Measurements from ENCODE around the gene FTSJ3. TPM values are rescaled to one million over a fixed set of nuclear protein-coding genes. Genes with fewer than 3 reads are reported as not detected.
A peak's percentile ranks its signal among the peaks of the same experiment; 100 is the strongest.
"Not testable (repeated sequence)": the region's sequence is repeated elsewhere in the genome, so short reads cannot be mapped to it uniquely, and the experiment has no call there.

The FTSJ3 gene
- total RNA-seq: 10 to 100 TPM; 49.2 to 55.0 TPM

- Mint-ChIP-seq H3K9me3 (no peaks in the 10 kb centered on the region), H3K27me3 (no peaks in the 10 kb centered on the region), H3K36me3 (ENCODE audit: low read depth) (peaks cover 73% of the 10 kb centered on the region), H3K4me3 (peak within 1 kb of the TSS; percentile 95), H3K27ac (peak within 1 kb of the TSS; percentile 98), H3K4me1 (peaks cover 72% of the 10 kb centered on the region)
- CTCF ChIA-PET: interaction anchor here (0.6 to 2.5 kb wide), 8 partner anchors 11 to 278 kb away, joined by 3 to 7 read pairs (median 3); partner anchors contain the start of gene CCDC47
- DNase-seq: peak; percentile 97
- POLR2A ChIA-PET: interaction anchor here (0.8 to 1.4 kb wide), 3 partner anchors 12 to 23 kb away, joined by 3 to 4 read pairs (median 4); no protein-coding TSS in a partner anchor
Observed at GRCh38 chr17:63827002-63827800, at the start of gene FTSJ3, which contains the start of gene PSMC5. FTSJ3 (minus strand) TSS chr17:63827663; CDS start chr17:63826902, 761 bp downstream. PSMC5 (plus strand) TSS chr17:63827431; CDS start chr17:63827491, 60 bp downstream.

- POLR2A ChIA-PET: not testable (repeated sequence)
Observed at GRCh38 chr17:63874693-63875092, 47.2 kb upstream of the FTSJ3 start.

GRCh38 chr17:63874061-63874626, 46.7 kb upstream of the FTSJ3 start:
- H3K36me3 Mint-ChIP-seq (ENCODE audit: low read depth); H3K9me3 Mint-ChIP-seq; H3K4me3 Mint-ChIP-seq; POLR2A ChIA-PET; DNase-seq; H3K4me1 Mint-ChIP-seq; CTCF ChIA-PET; H3K27ac Mint-ChIP-seq: not testable (repeated sequence)
- H3K27me3 Mint-ChIP-seq: peaks cover 13% of the 10 kb centered on the region

More at GRCh38 chr17:63874693-63875092, 47.2 kb upstream of the FTSJ3 start:
- H3K36me3 Mint-ChIP-seq (ENCODE audit: low read depth); H3K27ac Mint-ChIP-seq; H3K9me3 Mint-ChIP-seq; CTCF ChIA-PET; H3K4me1 Mint-ChIP-seq; DNase-seq; H3K4me3 Mint-ChIP-seq: not testable (repeated sequence)
- peaks cover 16% of the 10 kb centered on the region for H3K27me3 Mint-ChIP-seq

GRCh38 chr17:63873577-63873976, 46.1 kb upstream of the FTSJ3 start, which contains the start of gene CSH2:
CSH2 (minus strand) TSS chr17:63873677; CDS start chr17:63873614, 63 bp downstream.
- H3K9me3 Mint-ChIP-seq; H3K4me3 Mint-ChIP-seq; H3K36me3 Mint-ChIP-seq (ENCODE audit: low read depth); POLR2A ChIA-PET; CTCF ChIA-PET; H3K4me1 Mint-ChIP-seq; H3K27ac Mint-ChIP-seq; DNase-seq: not testable (repeated sequence)
- H3K27me3 Mint-ChIP-seq: peaks cover 13% of the 10 kb centered on the region

DNA sequence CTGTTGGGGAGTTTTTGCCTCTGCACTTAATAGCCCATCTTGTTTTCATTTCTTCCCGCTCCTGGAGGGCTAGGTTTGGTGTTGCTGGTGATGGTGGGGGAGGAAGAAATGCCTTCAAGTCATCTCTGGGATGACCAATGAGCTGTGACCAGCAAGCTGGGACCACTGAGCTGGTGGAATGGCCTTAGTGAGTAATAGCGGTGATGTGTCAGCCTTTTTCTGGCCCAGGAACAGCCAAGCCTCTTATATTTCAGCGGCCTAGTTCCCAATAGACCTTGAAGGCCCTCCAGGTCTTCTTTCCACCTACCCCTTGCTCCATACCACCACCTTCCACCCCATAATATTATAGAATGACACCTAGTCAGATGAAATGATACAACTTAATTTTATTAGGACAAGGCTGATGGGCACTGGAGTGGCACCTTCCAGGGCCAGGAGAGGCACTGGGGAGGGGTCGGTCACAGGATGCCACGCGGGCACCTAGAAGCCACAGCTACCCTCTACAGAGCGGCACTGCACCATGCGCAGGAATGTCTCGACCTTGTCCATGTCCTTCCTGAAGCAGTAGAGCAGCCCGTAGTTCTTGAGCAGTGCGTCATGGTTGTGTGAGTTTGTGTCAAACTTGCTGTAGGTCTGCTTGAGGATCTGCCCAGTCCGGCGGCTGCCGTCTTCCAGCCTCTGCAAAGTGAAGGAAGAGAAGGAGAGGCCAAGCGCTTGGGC, 44.3 kb upstream of the FTSJ3 start:
- DNase-seq; H3K9me3 Mint-ChIP-seq; CTCF ChIA-PET; POLR2A ChIA-PET; H3K36me3 Mint-ChIP-seq (ENCODE audit: low read depth); H3K27ac Mint-ChIP-seq; H3K4me3 Mint-ChIP-seq; H3K4me1 Mint-ChIP-seq: not testable (repeated sequence)
- peaks cover 13% of the 10 kb centered on the region for H3K27me3 Mint-ChIP-seq

GRCh38 chr17:63870292-63870665, 42.8 kb upstream of the FTSJ3 start:
- CTCF ChIA-PET, H3K4me1 Mint-ChIP-seq: not testable (repeated sequence)

DNA sequence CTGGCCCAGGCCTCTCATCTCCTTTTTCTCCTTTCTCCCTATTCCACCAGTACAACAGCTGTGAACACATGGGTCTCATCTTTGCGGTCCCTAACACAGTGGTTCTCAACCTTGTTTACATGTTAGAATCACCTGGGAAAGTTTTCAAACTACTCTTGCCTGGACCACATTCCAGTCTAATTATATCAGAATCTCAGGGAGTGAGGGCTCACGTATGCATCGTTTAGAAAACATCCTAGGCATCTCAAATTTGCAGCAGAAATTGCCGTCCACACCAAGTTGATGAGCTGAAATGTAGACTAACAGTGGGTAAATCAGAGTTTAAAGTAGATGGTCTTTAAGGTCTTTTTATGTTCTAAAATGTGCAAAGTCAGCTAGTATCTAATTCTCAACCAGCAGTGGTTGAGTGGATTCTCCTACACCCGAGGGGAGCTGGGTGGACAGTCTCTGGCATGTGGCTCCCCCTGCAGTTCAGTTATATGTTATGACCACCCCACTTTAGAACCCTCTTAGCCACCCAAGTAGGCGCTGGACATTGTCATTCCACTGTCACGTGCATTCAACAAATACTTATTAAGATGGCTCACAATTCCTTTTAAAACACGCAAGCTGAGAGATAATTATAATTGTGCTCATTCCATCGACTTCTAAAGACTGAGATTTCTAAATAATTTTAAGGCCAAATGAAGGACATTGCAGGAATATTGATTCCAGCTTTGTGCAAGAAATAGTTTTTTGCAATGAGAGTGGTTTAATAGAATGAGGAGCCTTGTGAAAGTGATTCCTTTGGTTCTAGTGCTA, 42.2 kb upstream of the FTSJ3 start:
- H3K9me3 Mint-ChIP-seq; H3K4me3 Mint-ChIP-seq; CTCF ChIA-PET; H3K27ac Mint-ChIP-seq; POLR2A ChIA-PET; DNase-seq; H3K4me1 Mint-ChIP-seq; H3K36me3 Mint-ChIP-seq (ENCODE audit: low read depth): not testable (repeated sequence)
- H3K27me3 Mint-ChIP-seq: peaks cover 15% of the 10 kb centered on the region

More at GRCh38 chr17:63870292-63870665, 42.8 kb upstream of the FTSJ3 start:
- POLR2A ChIA-PET; H3K36me3 Mint-ChIP-seq (ENCODE audit: low read depth); H3K27ac Mint-ChIP-seq; H3K9me3 Mint-ChIP-seq; DNase-seq; H3K4me3 Mint-ChIP-seq: not testable (repeated sequence)
- H3K27me3 Mint-ChIP-seq: peaks cover 15% of the 10 kb centered on the region

DNA sequence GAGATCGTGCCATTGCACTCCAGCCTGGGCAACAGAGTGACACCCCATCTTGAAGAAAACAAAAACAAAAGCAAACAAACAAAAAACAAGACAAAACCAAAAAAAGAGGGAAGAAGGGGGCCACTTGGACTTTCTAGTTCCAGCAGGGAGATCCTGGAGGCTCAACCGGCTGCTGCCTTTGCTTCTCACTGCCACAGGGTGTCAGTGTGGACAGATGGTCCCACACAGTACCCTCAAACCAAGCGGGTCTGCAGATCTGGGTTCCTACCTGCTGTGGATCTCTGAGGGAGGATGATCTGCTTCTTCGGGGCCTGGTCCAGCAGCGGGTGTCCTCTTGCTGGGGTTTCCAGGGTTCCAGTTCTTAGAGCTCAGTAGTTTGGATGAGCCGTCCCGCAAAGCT, 39.2 kb upstream of the FTSJ3 start:
- H3K9me3 Mint-ChIP-seq; H3K36me3 Mint-ChIP-seq (ENCODE audit: low read depth); H3K4me3 Mint-ChIP-seq; H3K4me1 Mint-ChIP-seq; DNase-seq; POLR2A ChIA-PET; H3K27ac Mint-ChIP-seq: not testable (repeated sequence)
- H3K27me3 Mint-ChIP-seq: peaks cover 23% of the 10 kb centered on the region
- CTCF ChIA-PET: interaction anchor here (1.2 to 2.6 kb wide), 5 partner anchors 12 to 160 kb away, joined by 3 to 7 read pairs (median 3); partner anchors contain the start of gene GH2

DNA sequence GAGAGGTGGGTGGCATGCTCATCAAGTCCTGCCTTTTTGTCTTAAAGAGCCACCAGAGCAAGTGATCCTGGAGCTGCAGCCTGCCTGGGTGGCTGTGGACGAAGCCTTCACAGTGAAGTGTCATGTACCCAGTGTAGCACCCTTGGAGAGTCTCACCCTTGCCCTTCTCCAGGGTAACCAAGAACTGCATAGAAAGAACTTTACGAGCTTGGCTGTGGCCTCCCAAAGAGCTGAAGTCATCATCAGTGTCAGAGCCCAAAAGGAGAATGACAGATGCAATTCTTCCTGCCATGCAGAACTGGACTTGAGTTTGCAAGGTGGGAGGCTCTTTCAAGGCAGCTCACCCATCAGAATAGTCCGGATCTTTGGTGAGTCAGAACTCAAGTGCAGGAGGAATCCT, 31.8 kb upstream of the FTSJ3 start:
- no peak for DNase-seq
- no peak overlapping the region for H3K27ac Mint-ChIP-seq
- peaks cover 29% of the 10 kb centered on the region for H3K27me3 Mint-ChIP-seq
- H3K36me3 Mint-ChIP-seq (ENCODE audit: low read depth): no peaks in the 10 kb centered on the region
- no peak overlapping the region for H3K4me3 Mint-ChIP-seq
- ChIA-PET CTCF (interaction anchor here (0.5 to 5.8 kb wide), 4 partner anchors 11 to 31 kb away, joined by 3 to 54 read pairs (median 4); no protein-coding TSS in a partner anchor), POLR2A (no interaction called here)
- no peaks in the 10 kb centered on the region for H3K9me3 Mint-ChIP-seq
- no peaks in the 10 kb centered on the region for H3K4me1 Mint-ChIP-seq

GRCh38 chr17:63856425-63856824, 29.0 kb upstream of the FTSJ3 start:
- peaks cover 29% of the 10 kb centered on the region for H3K27me3 Mint-ChIP-seq
- H3K36me3 Mint-ChIP-seq (ENCODE audit: low read depth); H3K4me3 Mint-ChIP-seq; H3K9me3 Mint-ChIP-seq; H3K4me1 Mint-ChIP-seq; DNase-seq; H3K27ac Mint-ChIP-seq; POLR2A ChIA-PET: not testable (repeated sequence)
- CTCF ChIA-PET: interaction anchor here (5.8 kb wide), 1 partner anchor 9 kb away, joined by 54 read pairs; no protein-coding TSS in a partner anchor

DNA sequence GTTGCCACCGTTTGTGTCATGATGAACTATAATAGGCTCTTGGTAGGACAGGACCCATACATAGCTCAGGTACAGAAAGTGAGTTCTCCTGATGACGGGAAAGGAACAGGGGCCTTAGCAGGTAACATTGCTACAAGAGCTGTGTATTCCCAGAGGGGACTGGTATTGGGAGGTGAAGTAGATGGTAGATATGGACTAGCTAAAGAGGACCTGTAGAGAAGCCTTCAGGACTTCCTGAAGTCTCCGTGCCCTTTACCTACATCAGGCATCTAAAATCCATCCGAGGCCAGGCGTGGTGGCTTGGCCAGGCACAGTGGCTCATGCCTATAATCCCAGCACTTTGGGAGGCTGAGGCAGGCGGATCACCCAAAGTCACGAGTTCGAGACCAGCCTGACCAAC, 27.7 kb upstream of the FTSJ3 start:
- POLR2A ChIA-PET: no interaction called here
- H3K4me1 Mint-ChIP-seq: no peaks in the 10 kb centered on the region
- peaks cover 28% of the 10 kb centered on the region for H3K27me3 Mint-ChIP-seq
- no peaks in the 10 kb centered on the region for H3K36me3 Mint-ChIP-seq (ENCODE audit: low read depth)
- H3K9me3 Mint-ChIP-seq: no peaks in the 10 kb centered on the region
- no peak for DNase-seq
- no peak overlapping the region for H3K4me3 Mint-ChIP-seq
- CTCF ChIA-PET: interaction anchor here (0.8 to 1.1 kb wide), 3 partner anchors 8 to 12 kb away, joined by 3 read pairs; partner anchors contain the start of gene SMARCD2
- no peak overlapping the region for H3K27ac Mint-ChIP-seq

DNA sequence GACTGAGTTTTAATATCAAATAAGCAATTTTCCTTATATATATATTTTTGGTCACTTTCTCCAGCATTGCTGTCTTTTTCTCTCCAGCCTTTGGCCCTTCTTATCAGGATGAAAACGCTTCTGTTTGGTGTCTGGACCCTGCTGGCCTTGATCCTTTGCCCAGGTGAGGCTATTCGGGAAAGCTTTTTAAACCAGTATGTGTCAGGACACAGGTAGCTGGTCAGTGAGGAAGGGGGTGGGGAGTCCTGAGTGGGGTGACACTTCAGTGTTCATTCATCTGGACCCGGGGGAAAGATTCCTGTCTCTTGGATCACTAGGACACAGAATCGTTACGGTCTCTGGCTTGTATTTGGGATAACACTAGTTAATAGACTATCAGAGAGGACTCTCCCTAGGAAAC, 27.2 kb upstream of the FTSJ3 start:
- Mint-ChIP-seq H3K4me1 (peaks cover under 1% of the 10 kb centered on the region), H3K36me3 (ENCODE audit: low read depth) (no peaks in the 10 kb centered on the region), H3K27ac (no peak overlapping the region), H3K9me3 (no peaks in the 10 kb centered on the region), H3K27me3 (peaks cover 25% of the 10 kb centered on the region), H3K4me3 (no peak overlapping the region)
- no peak for DNase-seq
- POLR2A ChIA-PET: no interaction called here
- CTCF ChIA-PET: interaction anchor here (0.8 to 1.1 kb wide), 3 partner anchors 8 to 12 kb away, joined by 3 read pairs; partner anchors contain the start of gene SMARCD2

Measured in activated CD4-positive, alpha-beta T cell treated with anti-CD3 and anti-CD28 coated beads, Interleukin-2, amount 10 ng/mL, durations not matched to agents 7 days and 5 days (primary cell).